Stimulated activated CD4-positive, alpha-beta T cell treated with anti-CD3 and anti-CD28 coated beads, Interleukin-4, amount 100 ng/mL, for 1 hour (primary cell): ENCODE data around the gene HOXD4.

Source experiments
- DNase-seq: peaks from one replicate; pipeline ENCODE4 v3.0.0-alpha.2; 2020

The HOXD4 gene

GRCh38 chr2:176193048-176193447 is 41.7 kb downstream of the HOXD4 start:
- no peak for DNase-seq

GRCh38 chr2:176199902-176200301 is 48.6 kb downstream of the HOXD4 start:
- DNase-seq = no peak

GRCh38 chr2:176200971-176201370 is 49.6 kb downstream of the HOXD4 start:
- DNase-seq = no peak

GRCh38 chr2:176202491-176202890 is 51.1 kb downstream of the HOXD4 start:
- DNase-seq = no peak
